K562 (cell line): ENCODE data around the gene TK1. TPM values are rescaled to one million over a fixed set of nuclear protein-coding genes. Genes with fewer than 3 reads are reported as not detected.

Experiments
- ARID2 ChIP-seq: fragments of 450-650 bp; IDR thresholded peaks from 2 replicates; pipeline ENCODE4 v1.6.1; 2017; ENCODE audit warnings: antibody characterized with exemption, mild to moderate bottlenecking
- BRCA1 ChIP-seq, 2 experiments: fragments of 450-650 bp in 1 of 2; sonication (generic) in 1 of 2; formaldehyde crosslinking in 1 of 2; IDR thresholded peaks; 2 replicates each; pipeline versions ENCODE4 v1.5.0 to v1.6.1; 2017 to 2020; ENCODE audit warnings: mild to moderate bottlenecking in 1 of 2, missing genetic modification reagents in 1 of 2
- CCNT2 ChIP-seq: IDR thresholded peaks from 2 replicates; pipeline ENCODE4 v1.6.1; 2011; ENCODE audit warnings: borderline replicate concordance, low read depth, mild to moderate bottlenecking, moderate library complexity, mixed read lengths, low read length; ENCODE audit not compliant: insufficient read length; ENCODE audit errors: extremely low read depth
- CHD2 ChIP-seq: IDR thresholded peaks from 2 replicates; pipeline ENCODE4 v1.6.1; 2011; ENCODE audit warnings: low read depth, low read length
- CXXC5 ChIP-seq: fragments of 250-450 bp; sonication (Bioruptor Pico); IDR thresholded peaks from 2 replicates; pipeline ENCODE4 v1.8.0; 2022; ENCODE audit warnings: inconsistent platforms, mild to moderate bottlenecking, moderate library complexity
- ESRRB ChIP-seq: fragments of 250-450 bp; sonication (Bioruptor Pico); IDR thresholded peaks from 2 replicates; pipeline ENCODE4 v1.5.0; 2020; ENCODE audit warnings: mild to moderate bottlenecking, moderate library complexity, borderline replicate concordance
- NFXL1 ChIP-seq: fragments of 450-650 bp; formaldehyde crosslinking; IDR thresholded peaks from 2 replicates; pipeline ENCODE4 v1.4.0; 2021; ENCODE audit warnings: mild to moderate bottlenecking
- PCBP1 ChIP-seq: fragments of 200-400 bp; formaldehyde crosslinking; IDR thresholded peaks from 2 replicates; pipeline ENCODE4 v1.6.1; 2018; ENCODE audit warnings: mild to moderate bottlenecking, low read depth, low read length; ENCODE audit not compliant: poor library complexity, severe bottlenecking
- PRMT5 ChIP-seq: sonication (generic); formaldehyde crosslinking; IDR thresholded peaks from 2 replicates; pipeline ENCODE4 v1.5.0; 2020; ENCODE audit warnings: missing genetic modification reagents
- RBFOX2 ChIP-seq: fragments of 200-400 bp; formaldehyde crosslinking; IDR thresholded peaks from 2 replicates; pipeline ENCODE4 v1.6.1; 2017; ENCODE audit warnings: low read depth, mild to moderate bottlenecking, low read length, moderate library complexity
- RFX5 ChIP-seq: IDR thresholded peaks from 2 replicates; pipeline ENCODE4 v1.6.1; 2011; ENCODE audit warnings: low read depth, mild to moderate bottlenecking, improper control_type of control experiment, low read length
- SETDB1 ChIP-seq: IDR thresholded peaks from one replicate; pipeline ENCODE4 v1.6.1; 2012; ENCODE audit warnings: low read length, control low read depth, inconsistent platforms
- SIRT6 ChIP-seq: IDR thresholded peaks from one replicate; pipeline ENCODE4 v1.6.1; 2012; ENCODE audit warnings: low read depth, mild to moderate bottlenecking, control low read depth, inconsistent platforms, low read length, moderate library complexity
- SP1 ChIP-seq: sonication (generic); formaldehyde crosslinking; IDR thresholded peaks from 2 replicates; pipeline ENCODE4 v1.8.1; 2022; ENCODE audit warnings: mild to moderate bottlenecking, missing genetic modification reagents
- TCF3 ChIP-seq: sonication (generic); formaldehyde crosslinking; IDR thresholded peaks from 2 replicates; pipeline ENCODE4 v1.4.0; 2020; ENCODE audit warnings: mild to moderate bottlenecking, missing genetic modification reagents
- TOE1 ChIP-seq, 2 experiments: fragments of 450-650 bp in 1 of 2; sonication (generic) in 1 of 2; formaldehyde crosslinking in 1 of 2; IDR thresholded peaks; 2 replicates each; pipeline versions ENCODE4 v1.7.1 to v1.8.0; 2016 to 2022; ENCODE audit warnings: borderline replicate concordance in 2 of 2, mild to moderate bottlenecking in 2 of 2, antibody characterized with exemption in 1 of 2, inconsistent platforms in 1 of 2, low read depth in 1 of 2, missing genetic modification reagents in 1 of 2, moderate library complexity in 1 of 2
- U2AF1 ChIP-seq: fragments of 200-400 bp; formaldehyde crosslinking; optimal IDR thresholded peaks from 2 replicates; pipeline ENCODE3; 2017; ENCODE audit warnings: mild to moderate bottlenecking, low read depth, low read length, moderate library complexity
- ZFX ChIP-seq: sonication (generic); formaldehyde crosslinking; IDR thresholded peaks from 2 replicates; pipeline ENCODE4 v1.8.0; 2022; ENCODE audit warnings: mild to moderate bottlenecking, missing genetic modification reagents, moderate library complexity
- ZNF175 ChIP-seq: fragments of 200-800 bp; sonication (Bioruptor generic); IDR thresholded peaks from 2 replicates; pipeline ENCODE4 v1.6.1; 2016; ENCODE audit warnings: low read depth, mild to moderate bottlenecking, missing genetic modification characterization, missing compliant biosample characterization
- ZNF444 ChIP-seq: fragments of 250-450 bp; sonication (Bioruptor Pico); IDR thresholded peaks from 2 replicates; pipeline ENCODE4 v1.4.0; 2020; ENCODE audit warnings: mild to moderate bottlenecking, moderate library complexity
- polyA plus RNA-seq, 8 experiments: library from polyadenylated mRNA; depleted of rRNA in 4 of 8; stranded (reverse) in 5 of 8; unstranded in 3 of 8; fragments of >200 nt; fragmentation: Nextera tagmentation in 2 of 8; fragmentation: Illumina TruSeq in 1 of 8; extraction: Ambion mirVana in 2 of 8; extraction: Trizol in 1 of 8; gene quantifications; 2 replicates each; pipeline versions ENCODE4 v1.2.1 to v1.2.3, GENCODE V29; 2011 to 2014; ENCODE audit warnings: inconsistent platforms in 1 of 8, missing spikeins in 1 of 8
- total RNA-seq, 7 experiments: library from RNA; depleted of rRNA in 6 of 7; stranded (reverse); fragments of >200 nt in 6 of 7; fragmentation: Illumina TruSeq in 2 of 7; extraction: Trizol in 2 of 7; gene quantifications; 2 replicates each; pipeline versions ENCODE4 v1.2.1 to v1.2.3, GENCODE V29; 2011 to 2021; ENCODE audit warnings: low replicate concordance in 1 of 7
- TF ChIP-seq, protein P1 (sequence below), 2 experiments: fragments of 150-350 bp in 1 of 2; IDR thresholded peaks; 2 replicates each; pipeline ENCODE4 v1.6.1; 2012 to 2016; ENCODE audit warnings: low read depth in 2 of 2, low read length in 2 of 2, mild to moderate bottlenecking in 1 of 2, moderate library complexity in 1 of 2
- TF ChIP-seq, protein P2 (sequence below): fragments of 250-450 bp; sonication (Bioruptor Pico); IDR thresholded peaks from 2 replicates; pipeline ENCODE4 v1.8.0; 2022; ENCODE audit warnings: moderate library complexity, mild to moderate bottlenecking, inconsistent platforms
- TF ChIP-seq, protein P3 (sequence below): fragments of 450-650 bp; conservative IDR thresholded peaks from 2 replicates; pipeline ENCODE4 v1.6.1; 2016; ENCODE audit warnings: missing genetic modification characterization, low read depth, mild to moderate bottlenecking, missing compliant biosample characterization, moderate library complexity

TK1 gene
- total and polyA plus RNA-seq, 9 of the 15 experiments (the other 6 are each of a cell fraction or from before 2014, with no cell fraction given), result 8.4 to 280 (median 103) TPM

DNA sequence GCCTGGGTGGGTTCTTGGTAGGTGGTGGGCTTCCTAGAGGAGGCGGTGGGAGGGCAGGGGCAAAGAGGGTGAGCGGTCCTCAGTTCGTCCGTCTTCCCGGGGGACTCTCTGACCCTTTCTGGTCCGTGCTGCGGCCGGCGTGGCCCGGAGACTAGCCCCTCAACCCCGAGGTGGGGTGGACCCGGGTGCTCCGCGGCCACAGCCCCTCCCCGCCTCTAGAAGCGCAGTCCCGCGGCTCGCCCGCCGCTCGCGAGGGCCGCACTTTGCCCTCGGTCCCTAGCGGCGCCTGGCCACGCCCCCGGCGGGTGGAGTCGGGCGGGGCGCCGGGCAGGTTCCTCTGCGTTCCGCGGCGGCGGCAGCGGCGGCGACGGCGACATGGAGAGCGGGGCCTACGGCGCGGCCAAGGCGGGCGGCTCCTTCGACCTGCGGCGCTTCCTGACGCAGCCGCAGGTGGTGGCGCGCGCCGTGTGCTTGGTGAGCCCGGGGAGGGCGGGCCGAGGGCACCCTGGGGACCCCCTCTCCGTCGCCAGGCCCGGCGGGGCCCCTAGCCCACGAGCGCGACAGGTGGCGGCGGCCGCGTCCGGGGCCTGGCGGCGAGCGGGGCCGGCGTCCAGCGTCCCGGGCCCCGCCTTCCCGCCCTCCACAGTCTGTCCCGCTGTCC, 18.5 kb downstream of the TK1 start, which contains the start of gene SYNGR2 (continued):
- TF ChIP-seq BRCA1 (IDR thresholded peaks at IDR 0.05), result no peak
- TF ChIP-seq BRCA1 (CRISPR knock-in tag; IDR thresholded peaks at IDR 0.05), result no peak
- peak; percentile 48 for TF ChIP-seq U2AF1
- no peak for TF ChIP-seq PRMT5
- no peak for TF ChIP-seq ARID2
- peak; percentile 70; the same call in 1 of the 2 replicates for TF ChIP-seq TOE1 (IDR thresholded peaks at IDR 0.05; ENCODE audit: borderline replicate concordance)
- no peak for TF ChIP-seq TOE1 (CRISPR knock-in tag; IDR thresholded peaks at IDR 0.05; ENCODE audit: borderline replicate concordance, low read depth)
- TF ChIP-seq, protein P1, sequence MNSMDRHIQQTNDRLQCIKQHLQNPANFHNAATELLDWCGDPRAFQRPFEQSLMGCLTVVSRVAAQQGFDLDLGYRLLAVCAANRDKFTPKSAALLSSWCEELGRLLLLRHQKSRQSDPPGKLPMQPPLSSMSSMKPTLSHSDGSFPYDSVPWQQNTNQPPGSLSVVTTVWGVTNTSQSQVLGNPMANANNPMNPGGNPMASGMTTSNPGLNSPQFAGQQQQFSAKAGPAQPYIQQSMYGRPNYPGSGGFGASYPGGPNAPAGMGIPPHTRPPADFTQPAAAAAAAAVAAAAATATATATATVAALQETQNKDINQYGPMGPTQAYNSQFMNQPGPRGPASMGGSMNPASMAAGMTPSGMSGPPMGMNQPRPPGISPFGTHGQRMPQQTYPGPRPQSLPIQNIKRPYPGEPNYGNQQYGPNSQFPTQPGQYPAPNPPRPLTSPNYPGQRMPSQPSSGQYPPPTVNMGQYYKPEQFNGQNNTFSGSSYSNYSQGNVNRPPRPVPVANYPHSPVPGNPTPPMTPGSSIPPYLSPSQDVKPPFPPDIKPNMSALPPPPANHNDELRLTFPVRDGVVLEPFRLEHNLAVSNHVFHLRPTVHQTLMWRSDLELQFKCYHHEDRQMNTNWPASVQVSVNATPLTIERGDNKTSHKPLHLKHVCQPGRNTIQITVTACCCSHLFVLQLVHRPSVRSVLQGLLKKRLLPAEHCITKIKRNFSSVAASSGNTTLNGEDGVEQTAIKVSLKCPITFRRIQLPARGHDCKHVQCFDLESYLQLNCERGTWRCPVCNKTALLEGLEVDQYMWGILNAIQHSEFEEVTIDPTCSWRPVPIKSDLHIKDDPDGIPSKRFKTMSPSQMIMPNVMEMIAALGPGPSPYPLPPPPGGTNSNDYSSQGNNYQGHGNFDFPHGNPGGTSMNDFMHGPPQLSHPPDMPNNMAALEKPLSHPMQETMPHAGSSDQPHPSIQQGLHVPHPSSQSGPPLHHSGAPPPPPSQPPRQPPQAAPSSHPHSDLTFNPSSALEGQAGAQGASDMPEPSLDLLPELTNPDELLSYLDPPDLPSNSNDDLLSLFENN (IDR thresholded peaks at IDR 0.05; ENCODE audit: low read depth in 2 of 2, low read length in 2 of 2), result peak in 1 of 2 experiments; percentile 50; a peak in 1 of 4 replicates
- TF ChIP-seq, protein P2, sequence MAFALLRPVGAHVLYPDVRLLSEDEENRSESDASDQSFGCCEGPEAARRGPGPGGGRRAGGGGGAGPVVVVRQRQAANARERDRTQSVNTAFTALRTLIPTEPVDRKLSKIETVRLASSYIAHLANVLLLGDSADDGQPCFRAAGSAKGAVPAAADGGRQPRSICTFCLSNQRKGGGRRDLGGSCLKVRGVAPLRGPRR (CRISPR knock-in tag), result no peak
- TF ChIP-seq SP1 (CRISPR knock-in tag), result peak; percentile 31; the same call in 1 of the 2 replicates
- TF ChIP-seq ZFX (CRISPR knock-in tag), result peak; percentile 73
- no peak for TF ChIP-seq ESRRB (CRISPR knock-in tag)
- TF ChIP-seq, protein P3, sequence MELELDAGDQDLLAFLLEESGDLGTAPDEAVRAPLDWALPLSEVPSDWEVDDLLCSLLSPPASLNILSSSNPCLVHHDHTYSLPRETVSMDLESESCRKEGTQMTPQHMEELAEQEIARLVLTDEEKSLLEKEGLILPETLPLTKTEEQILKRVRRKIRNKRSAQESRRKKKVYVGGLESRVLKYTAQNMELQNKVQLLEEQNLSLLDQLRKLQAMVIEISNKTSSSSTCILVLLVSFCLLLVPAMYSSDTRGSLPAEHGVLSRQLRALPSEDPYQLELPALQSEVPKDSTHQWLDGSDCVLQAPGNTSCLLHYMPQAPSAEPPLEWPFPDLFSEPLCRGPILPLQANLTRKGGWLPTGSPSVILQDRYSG (tag), result no peak
- no peak for TF ChIP-seq SETDB1
- no peak for TF ChIP-seq NFXL1
- no peak for TF ChIP-seq ZNF444 (CRISPR knock-in tag)
- peak; percentile 94 for TF ChIP-seq CHD2
- TF ChIP-seq SIRT6, result no peak
- TF ChIP-seq ZNF175 (CRISPR knock-in tag), result no peak
- peak; percentile 85 for TF ChIP-seq RBFOX2
- TF ChIP-seq CXXC5, result peak; percentile 91
- peak; percentile 25 for TF ChIP-seq TCF3 (CRISPR knock-in tag)
- no peak for TF ChIP-seq RFX5
- TF ChIP-seq CCNT2, result peak; percentile 89
- peak; percentile 35 for TF ChIP-seq PCBP1
